Fibroblast of lung (primary cell): ENCODE data around the gene NR4A1. TPM values are rescaled to one million over a fixed set of nuclear protein-coding genes. Genes with fewer than 3 reads are reported as not detected.
"Not testable (repeated sequence)": the region's sequence is repeated elsewhere in the genome, so short reads cannot be mapped to it uniquely, and the experiment has no call there.

ENCODE experiments used
- DNase-seq, 2 donors: peaks; one replicate each; pipeline versions ENCODE4 v3.0.0 to v3.0.0-alpha.2; 2010; ENCODE audit warnings: low read depth in 2 of 2
- H2AFZ ChIP-seq: 2 replicates; pipeline ENCODE4 v1.5.1; 2012; ENCODE audit warnings: low read length, control low read depth, inconsistent platforms
- H3K27ac ChIP-seq: 2 replicates; pipeline ENCODE4 v1.5.1; 2011; ENCODE audit warnings: low read length, control low read depth; ENCODE audit not compliant: insufficient read depth
- H3K27me3 ChIP-seq: 2 replicates; pipeline ENCODE4 v1.5.1; 2011; ENCODE audit warnings: mild to moderate bottlenecking, low read length; ENCODE audit not compliant: control insufficient read depth, insufficient read depth
- H3K36me3 ChIP-seq: 2 replicates; pipeline ENCODE4 v1.5.1; 2011; ENCODE audit warnings: low read length; ENCODE audit not compliant: control insufficient read depth, insufficient read depth
- H3K4me1 ChIP-seq: 2 replicates; pipeline ENCODE4 v1.5.1; 2011; ENCODE audit warnings: low read length; ENCODE audit not compliant: control insufficient read depth, insufficient read depth; ENCODE audit errors: extremely low read depth
- H3K4me2 ChIP-seq: 2 replicates; pipeline ENCODE4 v1.5.1; 2011; ENCODE audit warnings: low read length, control low read depth; ENCODE audit not compliant: insufficient read depth; ENCODE audit errors: extremely low read depth
- H3K4me3 ChIP-seq, 4 experiments: fragments of 200-600 bp in 1 of 4; sonication (generic) in 1 of 4; replicated peaks in 1 of 4; 2 replicates each; pipeline ENCODE4 v1.5.1; 2011 to 2016; ENCODE audit warnings: low read length in 4 of 4, low read depth in 3 of 4, mild to moderate bottlenecking in 3 of 4, control low read depth in 2 of 4, inconsistent platforms in 1 of 4, mixed read lengths in 1 of 4; ENCODE audit not compliant: insufficient read depth in 1 of 4; ENCODE audit errors: control extremely low read depth in 1 of 4
- H3K79me2 ChIP-seq: 2 replicates; pipeline ENCODE4 v1.5.1; 2012; ENCODE audit warnings: mild to moderate bottlenecking, low read length, inconsistent platforms; ENCODE audit not compliant: control insufficient read depth, insufficient read depth
- H3K9ac ChIP-seq: 2 replicates; pipeline ENCODE4 v1.5.1; 2011; ENCODE audit warnings: mild to moderate bottlenecking, low read length, control low read depth; ENCODE audit not compliant: insufficient read depth
- H3K9me3 ChIP-seq: 2 replicates; pipeline ENCODE4 v1.5.1; 2012; ENCODE audit warnings: low read depth, low read length; ENCODE audit not compliant: control insufficient read depth, insufficient read depth
- H4K20me1 ChIP-seq: 2 replicates; pipeline ENCODE4 v1.5.1; 2011; ENCODE audit warnings: low read length; ENCODE audit not compliant: control insufficient read depth, insufficient read depth; ENCODE audit errors: extremely low read depth
- EZH2 ChIP-seq: IDR thresholded peaks from 2 replicates; pipeline ENCODE4 v1.5.1; 2012; ENCODE audit warnings: low read length, control low read depth, mild to moderate bottlenecking; ENCODE audit errors: missing control alignments
- polyA plus RNA-seq, 2 donors: library from polyadenylated mRNA; depleted of rRNA in 1 of 2; stranded (reverse) in 1 of 2; unstranded in 1 of 2; fragments of >200 nt; gene quantifications; 2 replicates each; pipeline ENCODE4 v1.2.1, GENCODE V29; 2011 to 2012; ENCODE audit warnings: missing spikeins in 1 of 2
- total RNA-seq: library from RNA; depleted of rRNA; stranded (reverse); fragments of >200 nt; gene quantifications from 2 replicates; pipeline ENCODE4 v1.2.1, GENCODE V29; 2014
- TF ChIP-seq, protein P1 (sequence below), 2 donors: IDR thresholded peaks in 1 of 2; conservative IDR thresholded peaks in 1 of 2; 1 replicate in 1 of 2; 2 replicates in 1 of 2; pipeline ENCODE4 v1.5.1; 2011 to 2012; ENCODE audit warnings: low read length in 2 of 2, control low read depth in 1 of 2, inconsistent platforms in 1 of 2, low read depth in 1 of 2, mild to moderate bottlenecking in 1 of 2

The NR4A1 gene
- total and polyA plus RNA-seq, 2 donors (not counting 1 experiment from before 2014, with no cell fraction given) = 3.8 to 4.1 TPM

DNA sequence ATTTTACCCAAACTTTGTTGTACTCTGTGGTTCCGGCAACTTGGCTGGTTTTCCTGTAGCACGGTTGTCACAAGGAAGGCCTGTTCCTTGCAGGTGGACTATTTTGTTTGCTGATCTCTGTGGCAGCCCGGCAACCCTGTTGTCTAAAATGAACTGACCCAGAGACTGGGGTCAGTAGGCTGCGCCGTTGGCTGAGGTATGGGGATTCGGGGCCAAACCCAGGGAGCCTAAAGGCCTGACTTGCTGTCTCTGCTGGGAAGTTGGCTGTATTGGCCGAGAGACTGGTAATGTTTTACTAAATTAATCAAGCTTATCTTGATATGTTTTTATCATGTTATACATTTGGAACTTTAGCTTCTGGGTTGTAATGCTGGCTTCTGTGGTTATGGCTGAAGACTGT is 42.1 kb downstream of the NR4A1 start:
- no peaks in the 10 kb centered on the region for H3K79me2 ChIP-seq
- TF ChIP-seq, protein P1, sequence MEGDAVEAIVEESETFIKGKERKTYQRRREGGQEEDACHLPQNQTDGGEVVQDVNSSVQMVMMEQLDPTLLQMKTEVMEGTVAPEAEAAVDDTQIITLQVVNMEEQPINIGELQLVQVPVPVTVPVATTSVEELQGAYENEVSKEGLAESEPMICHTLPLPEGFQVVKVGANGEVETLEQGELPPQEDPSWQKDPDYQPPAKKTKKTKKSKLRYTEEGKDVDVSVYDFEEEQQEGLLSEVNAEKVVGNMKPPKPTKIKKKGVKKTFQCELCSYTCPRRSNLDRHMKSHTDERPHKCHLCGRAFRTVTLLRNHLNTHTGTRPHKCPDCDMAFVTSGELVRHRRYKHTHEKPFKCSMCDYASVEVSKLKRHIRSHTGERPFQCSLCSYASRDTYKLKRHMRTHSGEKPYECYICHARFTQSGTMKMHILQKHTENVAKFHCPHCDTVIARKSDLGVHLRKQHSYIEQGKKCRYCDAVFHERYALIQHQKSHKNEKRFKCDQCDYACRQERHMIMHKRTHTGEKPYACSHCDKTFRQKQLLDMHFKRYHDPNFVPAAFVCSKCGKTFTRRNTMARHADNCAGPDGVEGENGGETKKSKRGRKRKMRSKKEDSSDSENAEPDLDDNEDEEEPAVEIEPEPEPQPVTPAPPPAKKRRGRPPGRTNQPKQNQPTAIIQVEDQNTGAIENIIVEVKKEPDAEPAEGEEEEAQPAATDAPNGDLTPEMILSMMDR (conservative IDR thresholded peaks at IDR 0.05 in 1 of 2, IDR thresholded peaks at IDR 0.05 in 1 of 2; ENCODE audit: low read depth in 1 of 2, low read length in 2 of 2) = no peak
- no peak for TF ChIP-seq EZH2
- H3K9ac ChIP-seq = no peak overlapping the region
- no peak overlapping the region for H3K4me3 ChIP-seq
- H4K20me1 ChIP-seq = no peaks in the 10 kb centered on the region
- no peak for DNase-seq
- H3K4me1 ChIP-seq = no peaks in the 10 kb centered on the region
- no peaks in the 10 kb centered on the region for H3K9me3 ChIP-seq
- no peaks in the 10 kb centered on the region for H3K36me3 ChIP-seq
- H3K27ac ChIP-seq = no peak overlapping the region
- no peak overlapping the region for H3K4me2 ChIP-seq
- H2AFZ ChIP-seq = no peak overlapping the region
- H3K27me3 ChIP-seq = peaks cover 11% of the 10 kb centered on the region

DNA sequence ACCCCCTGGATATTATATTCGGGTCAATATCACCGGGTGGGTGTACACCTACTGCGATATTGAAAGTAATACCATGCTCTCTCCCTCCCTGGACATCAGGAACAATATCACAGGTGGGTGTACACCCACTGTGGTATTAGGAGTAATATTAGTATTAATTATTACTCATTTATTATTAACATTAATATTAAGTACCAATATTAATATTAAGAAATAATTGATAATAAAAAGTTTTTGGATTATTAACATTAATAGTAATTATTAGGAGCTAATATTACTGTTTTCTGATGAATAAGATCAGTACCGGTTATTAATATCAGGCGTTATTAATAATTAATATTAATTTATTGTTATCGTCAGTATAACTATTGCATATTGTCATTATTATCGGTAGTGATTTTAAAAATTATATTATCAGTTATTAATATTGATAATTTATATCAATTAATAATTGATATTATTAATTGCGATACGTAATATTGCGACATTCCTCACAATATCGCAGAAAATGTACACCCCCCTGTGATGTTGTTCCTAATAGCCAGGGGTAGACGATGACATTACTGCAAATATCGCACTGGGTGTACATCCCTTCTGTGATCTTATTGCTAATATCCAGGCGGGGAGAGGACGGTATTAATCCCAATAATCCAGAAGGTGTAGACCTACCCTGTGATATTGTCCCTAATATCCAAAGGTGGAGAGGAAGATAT is 45.2 kb downstream of the NR4A1 start:
- Histone ChIP-seq H3K9ac (no peak overlapping the region), H3K27me3 (no peaks in the 10 kb centered on the region), H3K4me3 (no peak overlapping the region), H4K20me1 (no peaks in the 10 kb centered on the region), H3K4me1 (no peaks in the 10 kb centered on the region), H3K4me2 (no peak overlapping the region), H2AFZ (no peak overlapping the region), H3K9me3 (no peaks in the 10 kb centered on the region), H3K36me3 (no peaks in the 10 kb centered on the region), H3K79me2 (no peaks in the 10 kb centered on the region), H3K27ac (no peak overlapping the region)
- DNase-seq = no peak
- TF ChIP-seq EZH2 = no peak
- TF ChIP-seq, protein P1 (conservative IDR thresholded peaks at IDR 0.05 in 1 of 2, IDR thresholded peaks at IDR 0.05 in 1 of 2; ENCODE audit: low read depth in 1 of 2, low read length in 2 of 2) = no peak

DNA sequence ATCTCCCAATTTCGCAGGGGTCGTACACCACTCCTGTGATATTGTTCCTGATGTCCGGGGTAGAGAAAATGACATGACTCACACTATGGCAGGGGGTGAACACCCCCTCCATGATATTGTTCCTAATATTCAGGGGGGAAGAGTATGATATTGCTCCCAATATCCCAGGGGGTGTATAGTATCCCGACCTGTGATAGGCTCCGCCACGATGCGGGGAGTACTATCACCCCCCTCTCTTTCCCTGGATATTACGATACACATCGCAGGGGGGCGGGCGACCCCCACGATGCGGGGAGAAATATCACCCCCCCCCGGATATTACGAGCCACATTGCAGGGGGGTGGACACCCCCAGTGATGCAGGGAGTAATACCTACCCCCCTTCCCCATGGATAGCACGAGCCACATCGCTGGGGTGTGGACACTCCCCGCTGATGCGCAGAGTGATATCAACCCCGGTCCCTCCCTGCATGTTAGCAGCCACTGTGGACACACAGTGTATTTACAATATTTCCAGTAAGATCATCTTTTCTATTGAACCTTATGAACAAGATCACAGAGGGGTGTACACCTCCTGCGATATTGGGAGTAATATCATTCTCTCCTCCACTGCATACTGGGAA is 45.9 kb downstream of the NR4A1 start:
- H3K9ac ChIP-seq = no peak overlapping the region
- H3K36me3 ChIP-seq = no peaks in the 10 kb centered on the region
- no peaks in the 10 kb centered on the region for H3K79me2 ChIP-seq
- no peaks in the 10 kb centered on the region for H4K20me1 ChIP-seq
- H3K4me3 ChIP-seq = no peak overlapping the region
- no peaks in the 10 kb centered on the region for H3K4me1 ChIP-seq
- H2AFZ ChIP-seq = no peak overlapping the region
- H3K4me2 ChIP-seq = no peak overlapping the region
- TF ChIP-seq, protein P1 (conservative IDR thresholded peaks at IDR 0.05 in 1 of 2, IDR thresholded peaks at IDR 0.05 in 1 of 2; ENCODE audit: low read depth in 1 of 2, low read length in 2 of 2) = no peak
- no peak for TF ChIP-seq EZH2
- no peaks in the 10 kb centered on the region for H3K9me3 ChIP-seq
- DNase-seq = no peak
- no peak overlapping the region for H3K27ac ChIP-seq
- H3K27me3 ChIP-seq = no peaks in the 10 kb centered on the region

DNA sequence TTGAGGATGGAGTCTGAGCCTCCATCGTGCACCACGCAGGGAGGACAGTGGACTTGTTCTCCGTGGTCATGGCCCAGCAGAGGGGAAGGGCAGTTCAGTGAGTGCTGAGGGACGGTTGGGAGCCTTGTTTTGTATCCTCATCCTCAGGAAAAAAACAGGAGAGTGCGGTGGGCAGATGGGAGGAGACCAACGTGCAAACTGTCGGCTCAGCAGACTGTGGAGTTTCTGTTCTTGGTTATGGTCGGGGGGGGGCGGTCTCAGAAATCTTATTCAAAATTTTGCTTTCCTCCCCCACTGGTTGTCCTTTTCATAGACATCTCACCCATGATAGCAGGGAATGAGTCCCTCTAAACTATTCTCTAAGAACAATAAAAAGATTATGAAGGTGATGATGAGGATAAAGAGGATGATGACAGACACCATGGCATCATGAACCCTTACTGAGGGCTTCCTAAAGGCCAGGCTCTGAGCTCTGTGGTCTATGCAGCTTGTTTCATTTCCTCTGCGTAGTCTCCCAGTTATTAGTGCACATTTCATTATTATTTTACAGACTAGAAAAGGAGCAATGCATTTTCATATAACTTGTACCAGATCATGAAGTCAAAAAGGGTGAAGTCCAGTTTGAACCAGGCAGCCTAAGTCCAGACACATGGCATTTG is 53.3 kb downstream of the NR4A1 start:
- H3K79me2 ChIP-seq, H3K4me2 ChIP-seq, H3K27ac ChIP-seq, H3K36me3 ChIP-seq, H3K4me1 ChIP-seq, H2AFZ ChIP-seq, H3K9ac ChIP-seq, H3K4me3 ChIP-seq, H3K9me3 ChIP-seq, DNase-seq, H4K20me1 ChIP-seq, H3K27me3 ChIP-seq: not testable (repeated sequence)
